Astrocyte of the cerebellum (primary cell): ENCODE data around the gene NEO1.
"Not testable (repeated sequence)": the region's sequence is repeated elsewhere in the genome, so short reads cannot be mapped to it uniquely, and the experiment has no call there.

Experiments used
- DNase-seq: peaks from one replicate; pipeline ENCODE4 v3.0.0-alpha.2; 2011; ENCODE audit warnings: low read depth
- H3K4me3 ChIP-seq: 2 replicates; pipeline ENCODE4 v1.5.1; 2011; ENCODE audit warnings: mild to moderate bottlenecking, low read depth, low read length, moderate library complexity
- in situ Hi-C: cut with HindIII; loops from 2 replicates; pipeline ENCODE4 v1.10.0; 2017; ENCODE audit warnings: low sequenced_read_pairs
- TF ChIP-seq, protein P1 (sequence below): IDR thresholded peaks from 2 replicates; pipeline ENCODE4 v1.5.1; 2012; ENCODE audit warnings: low read length, low read depth, moderate library complexity, mild to moderate bottlenecking; ENCODE audit errors: missing control alignments

The NEO1 gene

GRCh38 chr15:73190189-73190601 is 137.9 kb downstream of the NEO1 start:
- in situ Hi-C loops, result no loop called here
- H3K4me3 ChIP-seq, result no peak overlapping the region
- DNase-seq, result peak; percentile 16
- TF ChIP-seq, protein P1, sequence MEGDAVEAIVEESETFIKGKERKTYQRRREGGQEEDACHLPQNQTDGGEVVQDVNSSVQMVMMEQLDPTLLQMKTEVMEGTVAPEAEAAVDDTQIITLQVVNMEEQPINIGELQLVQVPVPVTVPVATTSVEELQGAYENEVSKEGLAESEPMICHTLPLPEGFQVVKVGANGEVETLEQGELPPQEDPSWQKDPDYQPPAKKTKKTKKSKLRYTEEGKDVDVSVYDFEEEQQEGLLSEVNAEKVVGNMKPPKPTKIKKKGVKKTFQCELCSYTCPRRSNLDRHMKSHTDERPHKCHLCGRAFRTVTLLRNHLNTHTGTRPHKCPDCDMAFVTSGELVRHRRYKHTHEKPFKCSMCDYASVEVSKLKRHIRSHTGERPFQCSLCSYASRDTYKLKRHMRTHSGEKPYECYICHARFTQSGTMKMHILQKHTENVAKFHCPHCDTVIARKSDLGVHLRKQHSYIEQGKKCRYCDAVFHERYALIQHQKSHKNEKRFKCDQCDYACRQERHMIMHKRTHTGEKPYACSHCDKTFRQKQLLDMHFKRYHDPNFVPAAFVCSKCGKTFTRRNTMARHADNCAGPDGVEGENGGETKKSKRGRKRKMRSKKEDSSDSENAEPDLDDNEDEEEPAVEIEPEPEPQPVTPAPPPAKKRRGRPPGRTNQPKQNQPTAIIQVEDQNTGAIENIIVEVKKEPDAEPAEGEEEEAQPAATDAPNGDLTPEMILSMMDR, result no peak

DNA sequence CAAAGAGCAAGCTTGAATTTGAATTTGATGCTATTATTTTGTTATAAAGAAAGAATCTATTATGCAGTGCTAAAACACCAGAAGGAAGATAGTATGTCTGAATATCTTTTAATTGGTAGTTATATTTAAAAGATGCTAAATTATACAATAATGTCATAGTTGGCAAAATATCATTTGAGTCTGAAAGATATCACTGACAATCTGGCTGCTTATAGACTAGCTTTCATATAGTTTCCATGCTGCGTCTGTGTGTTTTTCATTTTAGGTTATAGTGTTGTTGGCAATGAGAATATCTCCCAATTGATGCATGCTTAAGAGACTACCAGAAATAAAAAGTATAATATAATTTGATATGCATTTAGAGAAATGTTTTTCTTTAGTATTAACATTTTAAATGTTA is 142.9 kb downstream of the NEO1 start:
- TF ChIP-seq, protein P1, result no peak
- in situ Hi-C loops, result no loop called here
- no peak overlapping the region for H3K4me3 ChIP-seq
- no peak for DNase-seq

DNA sequence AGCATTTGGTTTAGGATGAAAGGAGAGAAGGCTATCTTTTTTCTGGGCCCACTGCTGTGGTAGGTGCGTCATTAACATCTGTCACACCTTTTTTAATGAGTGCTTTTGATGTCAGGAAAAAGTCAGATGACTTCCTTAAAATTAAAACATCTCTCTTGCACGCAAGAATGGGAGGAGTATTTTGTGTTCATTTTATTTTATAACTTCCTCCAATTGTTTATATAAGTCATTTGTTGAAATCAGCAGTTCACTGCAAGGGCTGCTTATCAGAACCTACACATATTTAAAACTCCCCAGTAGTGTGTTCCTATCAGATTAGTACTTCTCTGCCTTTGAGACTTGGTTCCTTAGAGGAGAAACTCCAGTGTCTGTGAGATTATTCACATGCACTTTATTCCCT is 143.8 kb downstream of the NEO1 start:
- TF ChIP-seq, protein P1, result no peak
- H3K4me3 ChIP-seq, result no peak overlapping the region
- in situ Hi-C loops, result no loop called here
- DNase-seq, result no peak

DNA sequence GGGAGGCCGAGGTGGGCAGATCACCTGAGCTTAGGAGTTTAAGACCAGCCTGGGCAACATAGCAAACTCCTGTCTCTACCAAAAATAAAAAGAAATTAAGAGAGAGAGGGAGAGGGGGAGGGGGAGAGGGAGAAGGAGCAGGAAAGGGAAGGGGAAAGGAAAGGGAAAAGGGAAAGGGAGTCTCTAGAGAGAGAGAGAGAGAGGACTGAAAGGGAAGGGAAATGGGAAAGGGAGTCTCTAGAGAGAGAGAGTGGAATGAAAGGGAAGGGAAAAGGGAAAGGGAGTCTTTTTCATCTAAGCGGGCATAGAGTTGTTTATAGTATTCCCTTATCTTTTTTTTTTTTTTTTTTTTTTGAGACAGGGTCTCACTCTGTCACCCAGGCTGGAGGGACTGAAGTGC is 148.1 kb downstream of the NEO1 start:
- H3K4me3 ChIP-seq, result no peak overlapping the region
- in situ Hi-C loops, result no loop called here
- TF ChIP-seq, protein P1, result no peak
- DNase-seq, result no peak

DNA sequence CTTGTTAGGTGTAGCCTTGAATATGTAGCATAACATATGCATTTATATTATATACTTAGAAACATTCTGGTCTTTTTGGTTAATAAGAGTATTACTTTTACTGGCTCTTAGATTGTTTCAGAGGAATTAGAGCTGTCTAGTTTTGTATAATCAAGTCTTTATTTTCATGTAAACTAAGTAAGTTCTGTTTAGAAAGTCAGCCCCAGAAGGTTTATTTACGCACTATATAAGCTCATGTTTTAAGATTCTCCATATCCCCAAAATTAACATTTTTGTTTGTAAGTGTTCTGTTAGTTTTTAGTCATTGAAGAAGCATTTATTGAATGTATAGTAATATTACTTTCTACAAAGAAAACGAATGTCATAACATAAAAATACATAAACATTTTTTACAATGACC is 158.4 kb downstream of the NEO1 start:
- in situ Hi-C loops, result no loop called here
- H3K4me3 ChIP-seq, result no peak overlapping the region
- no peak for DNase-seq
- TF ChIP-seq, protein P1, result no peak

DNA sequence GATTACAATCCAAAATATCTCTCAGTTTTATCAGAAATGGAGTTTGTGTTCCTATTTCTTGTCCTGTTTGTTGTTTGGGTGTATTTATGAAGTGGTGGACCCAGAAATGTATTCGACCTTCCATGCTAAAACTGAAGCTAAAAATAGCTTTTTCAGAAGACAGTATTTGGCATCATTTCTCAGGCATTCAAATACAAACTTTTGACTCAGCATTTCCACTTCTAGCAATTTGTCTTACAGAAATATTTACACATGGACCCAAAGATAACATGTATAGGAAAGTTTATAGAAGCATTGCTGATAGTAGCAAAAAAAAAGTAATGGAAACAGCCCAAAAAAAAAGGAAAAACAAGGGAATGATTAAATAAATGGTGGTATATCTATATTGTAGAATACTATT is 160.2 kb downstream of the NEO1 start:
- in situ Hi-C loops, result no loop called here
- no peak overlapping the region for H3K4me3 ChIP-seq
- TF ChIP-seq, protein P1, result no peak
- no peak for DNase-seq

DNA sequence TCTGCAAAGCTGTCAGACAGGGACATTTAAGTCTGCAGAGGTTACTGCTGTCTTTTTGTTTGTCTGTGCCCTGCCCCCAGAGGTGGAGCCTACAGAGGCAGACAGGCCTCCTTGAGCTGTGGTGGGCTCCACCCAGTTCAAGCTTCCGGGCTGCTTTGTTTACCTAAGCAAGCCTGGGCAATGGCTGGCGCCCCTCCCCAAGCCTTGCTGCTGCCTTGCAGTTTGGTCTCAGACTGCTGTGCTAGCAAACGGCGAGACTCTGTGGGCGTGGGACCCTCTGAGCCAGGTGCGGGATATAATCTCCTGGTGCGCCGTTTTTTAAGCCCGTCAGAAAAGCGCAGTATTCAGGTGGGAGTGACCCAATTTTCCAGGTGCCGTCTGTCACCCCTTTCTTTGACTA is 169.2 kb downstream of the NEO1 start:
- DNase-seq, H3K4me3 ChIP-seq, in situ Hi-C loops: not testable (repeated sequence)
